Smooth muscle cell of the brain vasculature (primary cell): ENCODE results near the gene DOK1.

Experiments
- DNase-seq: peaks from one replicate; pipeline ENCODE4 v3.0.0-alpha.2; 2012; ENCODE audit warnings: low read depth, low spot score

DOK1 gene

GRCh38 chr2:74599676-74600075 lies 45.2 kb downstream of the DOK1 start:
- DNase-seq, result no peak

- no peak for DNase-seq
Observed at GRCh38 chr2:74602586-74603281, 48.2 kb downstream of the DOK1 start.

GRCh38 chr2:74603282-74604000 lies 48.9 kb downstream of the DOK1 start:
- no peak for DNase-seq

DNA sequence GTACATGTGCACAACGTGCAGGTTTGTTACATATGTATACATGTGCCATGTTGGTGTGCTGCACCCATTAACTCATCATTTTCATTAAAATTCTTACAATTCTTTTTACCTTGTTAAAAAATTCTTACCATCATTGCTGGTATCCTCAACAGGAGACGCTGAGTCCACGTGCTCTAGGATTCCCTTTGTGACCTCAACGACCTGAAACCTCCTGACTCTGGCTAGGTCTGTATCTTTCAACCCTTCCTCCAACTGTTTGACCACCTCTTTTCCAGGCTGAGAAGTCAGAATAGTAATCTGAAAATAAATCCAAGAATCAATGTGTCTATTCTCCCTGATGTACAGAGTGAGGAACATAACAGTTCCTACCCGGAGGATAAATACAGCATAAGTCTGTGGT lies 52.4 kb downstream of the DOK1 start:
- DNase-seq, result no peak
